Osteoblast (primary cell): ENCODE measurements around the gene HKDC1. TPM values are rescaled to one million over a fixed set of nuclear protein-coding genes. Genes with fewer than 3 reads are reported as not detected.
A peak's percentile ranks its signal among the peaks of the same experiment; 100 is the strongest.
"Not testable (repeated sequence)": the region's sequence is repeated elsewhere in the genome, so short reads cannot be mapped to it uniquely, and the experiment has no call there.

Source experiments
- DNase-seq: peaks from one replicate; pipeline ENCODE4 v3.0.0; 2011; ENCODE audit warnings: low spot score, mixed read lengths; ENCODE audit not compliant: insufficient read length; ENCODE audit errors: missing footprints
- H2AFZ ChIP-seq: 2 replicates; pipeline ENCODE4 v1.6.0; 2011; ENCODE audit warnings: mild to moderate bottlenecking, low read length
- H3K27ac ChIP-seq: 2 replicates; pipeline ENCODE4 v1.5.1; 2011; ENCODE audit warnings: mild to moderate bottlenecking, low read depth, low read length, moderate library complexity
- H3K27me3 ChIP-seq: 2 replicates; pipeline ENCODE4 v1.6.0; 2012; ENCODE audit warnings: mild to moderate bottlenecking, control low read depth, inconsistent platforms, low read length, moderate library complexity; ENCODE audit not compliant: insufficient read depth
- H3K36me3 ChIP-seq: 2 replicates; pipeline ENCODE4 v1.5.1; 2011; ENCODE audit warnings: mild to moderate bottlenecking, low read length, control low read depth, moderate library complexity; ENCODE audit not compliant: insufficient read depth
- H3K4me1 ChIP-seq: 2 replicates; pipeline ENCODE4 v1.5.1; 2011; ENCODE audit warnings: mild to moderate bottlenecking, low read length, control low read depth, moderate library complexity; ENCODE audit not compliant: insufficient read depth
- H3K4me2 ChIP-seq: 2 replicates; pipeline ENCODE4 v1.6.0; 2011; ENCODE audit warnings: mild to moderate bottlenecking, low read length; ENCODE audit not compliant: insufficient read depth
- H3K4me3 ChIP-seq: fragments of 200-600 bp; sonication (generic); 3 replicates; pipeline ENCODE4 v1.5.1; 2012; ENCODE audit warnings: mild to moderate bottlenecking, low read length, inconsistent platforms; ENCODE audit not compliant: insufficient read depth
- H3K79me2 ChIP-seq: 2 replicates; pipeline ENCODE4 v1.6.0; 2012; ENCODE audit warnings: mild to moderate bottlenecking, low read length, control low read depth, inconsistent platforms; ENCODE audit not compliant: insufficient read depth
- H3K9me3 ChIP-seq: 2 replicates; pipeline ENCODE4 v1.5.1; 2011; ENCODE audit warnings: low read depth, low read length, control low read depth
- H4K20me1 ChIP-seq: 2 replicates; pipeline ENCODE4 v1.6.0; 2012; ENCODE audit warnings: mild to moderate bottlenecking, low read length, control low read depth; ENCODE audit not compliant: insufficient read depth
- total RNA-seq: library from RNA; depleted of rRNA; stranded (reverse); fragments of >200 nt; gene quantifications from 2 replicates; pipeline ENCODE4 v1.2.3, GENCODE V29; 2012
- TF ChIP-seq, protein P1 (sequence below): IDR thresholded peaks from 2 replicates; pipeline ENCODE4 v1.5.1; 2011; ENCODE audit warnings: mild to moderate bottlenecking, low read depth, low read length, moderate library complexity; ENCODE audit errors: extremely low read depth

The HKDC1 gene
- total RNA-seq, 1 donor = 2.9 TPM

DNA sequence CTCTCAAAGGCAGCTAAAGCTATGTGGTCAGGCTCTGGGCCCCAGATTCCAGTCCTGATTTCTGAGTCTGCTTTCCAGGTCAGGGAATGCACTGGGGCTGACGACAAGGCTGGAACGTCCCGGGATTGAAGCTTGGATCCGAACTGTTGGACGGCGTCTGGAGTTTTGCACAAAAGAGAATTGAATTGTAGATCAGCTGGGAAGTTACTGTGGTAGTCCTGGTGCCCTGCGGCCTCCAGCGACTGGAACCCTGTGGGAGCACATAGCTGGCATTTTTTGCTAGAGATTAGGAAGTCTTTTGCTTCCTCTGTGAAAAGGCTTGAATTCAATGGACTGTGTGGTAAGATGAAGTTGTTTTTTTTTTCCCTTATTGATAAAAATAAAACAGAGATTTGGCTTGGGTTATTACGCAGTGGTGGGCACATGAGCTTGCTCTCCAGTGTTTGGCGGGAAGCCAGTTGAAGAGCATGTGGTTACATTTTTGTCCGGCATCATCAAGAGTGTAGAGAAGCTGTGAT lies 58.4 kb downstream of the HKDC1 start, which contains the start of gene HK1:
Gene HK1 (plus strand): TSS at position 51 of the 518 bp plus-strand sequence.
- H3K9me3 ChIP-seq = no peaks in the 10 kb centered on the region
- peak within 1 kb of the TSS; percentile 90 for H2AFZ ChIP-seq
- peak within 1 kb of the TSS; percentile 51 for H3K4me2 ChIP-seq

DNA sequence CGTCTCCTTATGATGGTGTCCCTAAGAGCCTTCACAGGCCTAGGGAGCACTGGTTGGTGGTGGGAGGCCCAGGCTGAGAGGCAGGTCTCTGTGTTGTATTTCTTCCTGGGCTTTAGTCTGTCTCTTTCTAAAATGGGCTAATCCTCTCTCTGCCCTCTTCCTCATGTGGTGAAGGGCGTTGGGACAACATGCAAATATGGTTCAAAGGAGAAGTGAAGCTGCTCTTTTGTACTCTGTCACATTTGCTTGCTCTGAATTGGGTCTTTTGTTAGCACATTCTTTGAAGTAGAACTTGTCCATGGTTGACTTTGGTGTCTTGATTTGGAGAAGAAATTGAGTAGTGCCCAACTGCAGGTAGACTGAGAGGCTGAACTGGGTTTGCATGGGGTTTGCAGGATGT lies 59.0 kb downstream of the HKDC1 start:
- H3K36me3 ChIP-seq = no peaks in the 10 kb centered on the region
- H2AFZ ChIP-seq = peak overlapping the region; percentile 90
- H3K27me3 ChIP-seq = peaks cover 7% of the 10 kb centered on the region
- H3K4me3 ChIP-seq = no peak overlapping the region
- no peak for DNase-seq
- peak overlapping the region; percentile 23 for H3K27ac ChIP-seq
- no peaks in the 10 kb centered on the region for H3K9me3 ChIP-seq
- H3K4me1 ChIP-seq = peaks cover 9% of the 10 kb centered on the region
- H4K20me1 ChIP-seq = no peaks in the 10 kb centered on the region
- no peaks in the 10 kb centered on the region for H3K79me2 ChIP-seq
- H3K4me2 ChIP-seq = peak overlapping the region; percentile 51
- TF ChIP-seq, protein P1, sequence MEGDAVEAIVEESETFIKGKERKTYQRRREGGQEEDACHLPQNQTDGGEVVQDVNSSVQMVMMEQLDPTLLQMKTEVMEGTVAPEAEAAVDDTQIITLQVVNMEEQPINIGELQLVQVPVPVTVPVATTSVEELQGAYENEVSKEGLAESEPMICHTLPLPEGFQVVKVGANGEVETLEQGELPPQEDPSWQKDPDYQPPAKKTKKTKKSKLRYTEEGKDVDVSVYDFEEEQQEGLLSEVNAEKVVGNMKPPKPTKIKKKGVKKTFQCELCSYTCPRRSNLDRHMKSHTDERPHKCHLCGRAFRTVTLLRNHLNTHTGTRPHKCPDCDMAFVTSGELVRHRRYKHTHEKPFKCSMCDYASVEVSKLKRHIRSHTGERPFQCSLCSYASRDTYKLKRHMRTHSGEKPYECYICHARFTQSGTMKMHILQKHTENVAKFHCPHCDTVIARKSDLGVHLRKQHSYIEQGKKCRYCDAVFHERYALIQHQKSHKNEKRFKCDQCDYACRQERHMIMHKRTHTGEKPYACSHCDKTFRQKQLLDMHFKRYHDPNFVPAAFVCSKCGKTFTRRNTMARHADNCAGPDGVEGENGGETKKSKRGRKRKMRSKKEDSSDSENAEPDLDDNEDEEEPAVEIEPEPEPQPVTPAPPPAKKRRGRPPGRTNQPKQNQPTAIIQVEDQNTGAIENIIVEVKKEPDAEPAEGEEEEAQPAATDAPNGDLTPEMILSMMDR = no peak

More for the DNA sequence above, 58.4 kb downstream of the HKDC1 start, which contains the start of gene HK1:
- Histone ChIP-seq H3K79me2 (no peaks in the 10 kb centered on the region), H3K36me3 (no peaks in the 10 kb centered on the region), H3K27me3 (peaks cover 7% of the 10 kb centered on the region), H4K20me1 (no peaks in the 10 kb centered on the region), H3K27ac (peak within 1 kb of the TSS; percentile 23), H3K4me1 (peaks cover 9% of the 10 kb centered on the region), H3K4me3 (no peak within 1 kb of the TSS)
- TF ChIP-seq, protein P1 = no peak
- DNase-seq = peak; percentile 29

DNA sequence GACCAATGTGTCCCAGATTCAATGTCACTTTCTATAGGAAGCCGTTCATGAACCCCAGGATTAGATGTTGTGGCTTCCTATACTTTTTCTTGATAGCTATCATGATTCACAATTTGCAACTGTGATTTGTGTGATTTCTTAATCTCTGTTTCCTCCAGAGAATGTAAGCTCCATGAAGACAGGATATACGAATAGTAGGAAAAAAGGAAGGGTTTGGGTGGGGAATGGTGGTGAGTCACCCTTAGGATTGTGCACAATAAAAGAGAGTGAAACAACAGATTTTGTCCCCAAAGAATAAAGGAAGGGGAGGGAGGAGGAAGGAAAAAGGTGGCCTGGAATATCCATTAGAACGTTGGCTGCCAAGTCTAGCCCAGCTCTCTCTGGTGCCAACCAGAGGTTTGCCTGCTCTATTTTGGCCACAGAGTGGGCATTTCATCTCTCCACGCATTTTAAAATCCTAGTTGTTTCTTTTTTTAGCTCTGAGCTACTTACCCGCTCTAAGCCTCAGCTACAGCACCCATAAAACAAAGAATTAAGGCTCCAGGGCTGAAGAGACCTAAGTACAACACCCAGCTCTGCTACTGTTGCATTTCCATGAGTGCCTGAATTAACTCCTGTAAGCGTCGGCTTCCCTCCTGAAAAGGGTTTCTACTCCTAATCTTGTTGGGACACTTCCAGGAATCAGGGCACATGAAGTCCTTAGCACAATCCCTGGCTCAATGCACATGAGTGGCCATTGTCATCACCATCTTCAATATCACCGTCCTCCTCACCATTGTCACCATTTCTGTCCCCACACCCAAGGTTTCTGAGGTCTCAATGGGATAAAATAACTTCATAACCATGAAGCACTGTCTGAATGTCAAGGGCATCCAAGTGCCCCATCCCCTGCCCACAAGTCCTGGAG lies 61.6 kb downstream of the HKDC1 start:
- no peak for DNase-seq
- H3K27me3 ChIP-seq = peaks cover 7% of the 10 kb centered on the region

DNA sequence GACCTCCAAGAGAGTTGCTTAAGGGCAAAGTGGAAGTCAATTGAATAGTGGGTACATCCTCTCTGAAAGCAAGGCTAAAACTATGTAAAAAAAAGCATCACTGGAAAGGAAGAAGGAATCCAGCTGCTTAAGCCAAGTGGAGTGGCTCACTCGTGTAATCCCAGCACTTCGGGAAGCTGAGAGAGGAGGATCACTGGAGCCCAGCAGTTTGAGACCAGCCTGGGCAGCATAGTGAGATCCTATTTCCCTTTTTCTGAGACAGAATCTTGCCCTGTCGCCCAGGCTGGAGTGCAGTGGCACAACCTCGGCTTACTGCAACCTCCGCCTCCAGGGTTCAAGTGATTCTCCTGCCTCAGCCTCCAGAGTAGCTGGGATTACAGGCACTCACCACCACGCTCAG lies 64.3 kb downstream of the HKDC1 start:
- H3K9me3 ChIP-seq, H3K79me2 ChIP-seq, H3K4me1 ChIP-seq, H3K4me3 ChIP-seq, H3K4me2 ChIP-seq, H3K36me3 ChIP-seq, DNase-seq, H2AFZ ChIP-seq, H3K27ac ChIP-seq, H4K20me1 ChIP-seq: not testable (repeated sequence)
- peaks cover 11% of the 10 kb centered on the region for H3K27me3 ChIP-seq

More for the DNA sequence above, 61.6 kb downstream of the HKDC1 start:
- Histone ChIP-seq H3K79me2 (no peaks in the 10 kb centered on the region), H2AFZ (no peak overlapping the region), H3K9me3 (no peaks in the 10 kb centered on the region), H3K4me1 (peaks cover 9% of the 10 kb centered on the region), H4K20me1 (no peaks in the 10 kb centered on the region), H3K27ac (no peak overlapping the region), H3K4me2 (no peak overlapping the region), H3K4me3 (no peak overlapping the region), H3K36me3 (no peaks in the 10 kb centered on the region)
- TF ChIP-seq, protein P1 = no peak
